B cell (primary cell): ENCODE measurements around the gene ZNF532. TPM values are rescaled to one million over a fixed set of nuclear protein-coding genes. Genes with fewer than 3 reads are reported as not detected.
A peak's percentile ranks its signal among the peaks of the same experiment; 100 is the strongest.

Experiments used
- ATAC-seq: fragments of 200-7000 bp; cut with Tn5 transposase; one replicate; pipeline ENCODE4 v1.10.0; 2021; ENCODE audit warnings: low read depth, mild to moderate bottlenecking, moderate number of reproducible peaks, moderate library complexity
- CTCF ChIA-PET: fragments of 350-600 bp; sonication (Branson Sonifier 250); formaldehyde crosslinking; loops from one replicate; lab custom pipeline; 2021; ENCODE audit warnings: antibody characterized with exemption, inconsistent platforms; lab: Charles Lee
- POLR2A ChIA-PET: fragments of 350-600 bp; sonication (Branson Sonifier 250); formaldehyde crosslinking; loops from one replicate; lab custom pipeline; 2021; ENCODE audit warnings: antibody characterized with exemption; lab: Charles Lee
- DNase-seq: peaks from one replicate; pipeline ENCODE4 v3.0.0; 2013
- H2AFZ ChIP-seq: 2 replicates; pipeline ENCODE4 v1.6.1; 2012; ENCODE audit warnings: mild to moderate bottlenecking, low read depth, low read length; ENCODE audit not compliant: insufficient read depth, poor library complexity, severe bottlenecking
- H3K27ac ChIP-seq, 2 donors: 1 replicate in 1 of 2; 2 replicates in 1 of 2; pipeline ENCODE4 v1.5.1; 2012 to 2013; ENCODE audit warnings: low read length in 2 of 2, mild to moderate bottlenecking in 2 of 2, moderate library complexity in 1 of 2
- H3K27me3 ChIP-seq, 4 experiments: fragments of 200-600 bp in 1 of 4; sonication (generic) in 1 of 4; replicated peaks in 1 of 4; 1 replicate in 2 of 4; 2 replicates in 2 of 4; pipeline versions ENCODE4 v1.6.1 to v1.7.0; 2013 to 2016; ENCODE audit warnings: low read length in 3 of 4, mild to moderate bottlenecking in 2 of 4, mixed read lengths in 1 of 4, moderate library complexity in 1 of 4; ENCODE audit not compliant: insufficient read depth in 4 of 4, control insufficient read depth in 3 of 4; ENCODE audit errors: control extremely low read depth in 1 of 4
- H3K36me3 ChIP-seq, 2 experiments: replicated peaks in 1 of 2; 1 replicate in 1 of 2; 2 replicates in 1 of 2; pipeline versions ENCODE4 v1.6.1 to v1.7.1; 2013; ENCODE audit warnings: low read length in 1 of 2; ENCODE audit not compliant: insufficient read depth in 2 of 2, control insufficient read depth in 1 of 2; ENCODE audit errors: control extremely low read depth in 1 of 2, extremely low read depth in 1 of 2
- H3K4me1 ChIP-seq, 2 donors: fragments of 200-600 bp in 1 of 2; sonication (generic) in 1 of 2; 1 replicate in 1 of 2; 2 replicates in 1 of 2; pipeline versions ENCODE4 v1.5.1 to v1.6.1; 2013 to 2017; ENCODE audit warnings: low read length in 2 of 2; ENCODE audit not compliant: control insufficient read depth in 2 of 2, insufficient read depth in 2 of 2
- H3K4me2 ChIP-seq: replicated peaks from 2 replicates; pipeline ENCODE3; 2012; ENCODE audit warnings: mild to moderate bottlenecking, low read depth, low read length; ENCODE audit not compliant: poor library complexity, severe bottlenecking
- H3K4me3 ChIP-seq, 5 experiments: fragments of 200-600 bp in 1 of 5; sonication (generic) in 1 of 5; 1 replicate in 3 of 5; 2 replicates in 2 of 5; pipeline versions ENCODE4 v1.5.1 to v1.7.0; 2011 to 2016; ENCODE audit warnings: low read length in 4 of 5, mild to moderate bottlenecking in 4 of 5, low read depth in 2 of 5, control low read depth in 1 of 5, moderate library complexity in 1 of 5; ENCODE audit not compliant: insufficient read depth in 1 of 5; ENCODE audit errors: control extremely low read depth in 1 of 5, extremely low read depth in 1 of 5
- H3K79me2 ChIP-seq: fragments of 200-600 bp; sonication (generic); one replicate; pipeline ENCODE4 v1.6.0; 2016; ENCODE audit warnings: low read length; ENCODE audit not compliant: control insufficient read depth, insufficient read depth
- H3K9ac ChIP-seq: fragments of 200-600 bp; sonication (generic); 2 replicates; pipeline ENCODE4 v1.6.1; 2017; ENCODE audit warnings: mild to moderate bottlenecking, low read length, moderate library complexity
- H3K9me3 ChIP-seq, 3 donors: one replicate each; pipeline versions ENCODE4 v1.6.1 to v1.7.1; 2013; ENCODE audit warnings: low read length in 2 of 3; ENCODE audit not compliant: control insufficient read depth in 2 of 3, insufficient read depth in 1 of 3; ENCODE audit errors: control extremely low read depth in 1 of 3
- H4K20me1 ChIP-seq: 2 replicates; pipeline ENCODE4 v1.6.0; 2012; ENCODE audit warnings: mild to moderate bottlenecking, low read length; ENCODE audit not compliant: insufficient read depth, control insufficient read depth, poor library complexity, severe bottlenecking
- H3K27ac Mint-ChIP-seq: one replicate; pipeline ENCODE4 v1.8.0; 2021; ENCODE audit warnings: mixed read lengths
- H3K27me3 Mint-ChIP-seq: one replicate; pipeline ENCODE4 v1.8.0; 2021; ENCODE audit warnings: mixed read lengths
- H3K4me1 Mint-ChIP-seq: one replicate; pipeline ENCODE4 v1.8.0; 2021; ENCODE audit warnings: mixed read lengths
- H3K4me3 Mint-ChIP-seq: one replicate; pipeline ENCODE4 v1.8.0; 2021; ENCODE audit warnings: mixed read lengths
- H3K9me3 Mint-ChIP-seq: one replicate; pipeline ENCODE4 v1.8.0; 2022; ENCODE audit warnings: mixed read lengths; ENCODE audit not compliant: insufficient read depth
- EZH2 ChIP-seq: IDR thresholded peaks from 2 replicates; pipeline ENCODE4 v1.6.1; 2012; ENCODE audit warnings: borderline replicate concordance, low read depth, mild to moderate bottlenecking, moderate library complexity, low read length; ENCODE audit not compliant: insufficient read depth, poor library complexity, severe bottlenecking
- WGBS: methylation state at CpG from one replicate; pipeline ENCODE4 v1.1.5; 2013; ENCODE audit warnings: missing lambda C conversion rate; ENCODE audit not compliant: insufficient coverage; 5-methylcytosine and 5-hydroxymethylcytosine counted together
- intact Hi-C: fragments of 100-400 bp; cut with micrococcal nuclease; formaldehyde crosslinking; loops from one replicate; pipeline ENCODE4 v1.10.0; 2022
- polyA plus RNA-seq: library from polyadenylated mRNA; depleted of rRNA; stranded (reverse); fragments of >200 nt; gene quantifications from 2 replicates; pipeline ENCODE4 v1.2.3, GENCODE V29; 2012
- total RNA-seq, 2 donors: library from RNA; stranded (reverse); fragments of 120-200 nt in 1 of 2; gene quantifications; 1 replicate in 1 of 2; 2 replicates in 1 of 2; pipeline versions ENCODE4 v1.2.3 to v1.2.4, GENCODE V29; 2013 to 2022
- TF ChIP-seq, protein P1 (sequence below): fragments of 200-600 bp; IDR thresholded peaks from one replicate; pipeline ENCODE4 v1.8.0; 2022; ENCODE audit warnings: antibody characterized with exemption, mild to moderate bottlenecking

The ZNF532 gene
- total and polyA plus RNA-seq, 2 donors (not counting 1 experiment from before 2014, with no cell fraction given), result 58.2 to 104 TPM

DNA sequence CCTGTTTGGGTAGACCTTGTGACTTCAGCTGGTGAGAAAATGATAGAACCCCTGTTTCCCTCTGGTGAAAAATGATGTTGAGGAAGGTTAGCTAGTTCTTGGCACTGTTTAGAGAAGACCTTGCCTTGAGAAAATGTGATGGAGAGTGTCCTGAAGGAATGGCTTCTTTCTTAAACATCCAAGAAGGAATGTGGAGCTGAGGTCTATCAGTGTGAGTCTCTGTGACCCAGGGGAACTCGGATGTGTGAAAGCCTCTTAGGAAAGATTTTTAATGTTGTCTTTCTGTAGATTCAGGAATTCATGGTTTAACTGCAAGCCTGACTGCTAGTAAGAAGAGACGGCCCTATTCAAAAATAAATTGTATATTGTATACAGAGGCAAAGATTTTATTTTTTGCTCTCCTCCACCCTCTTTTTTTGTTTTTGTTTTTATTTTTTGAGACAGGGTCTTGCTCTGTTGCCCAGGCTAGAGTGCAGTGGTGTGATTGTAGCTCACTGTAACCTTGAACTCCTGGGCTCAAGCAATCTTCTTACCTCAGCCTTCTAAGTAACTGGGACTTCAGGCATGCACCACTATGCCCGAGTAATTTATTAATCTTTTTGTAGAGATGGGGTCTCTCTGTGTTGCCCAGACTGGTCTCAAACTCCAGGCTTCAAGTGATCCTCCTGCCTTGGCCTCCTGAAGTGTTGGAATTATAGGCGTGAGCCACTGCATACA, 87.5 kb downstream of the ZNF532 start:
- intact Hi-C loops, result no loop called here
- H3K4me2 ChIP-seq, result no peak overlapping the region
- H3K27ac ChIP-seq, result no peak overlapping the region
- H3K4me1 ChIP-seq, result peaks cover 15 to 16% of the 10 kb centered on the region in 2 donors
- Mint-ChIP-seq H3K9me3 (no peaks in the 10 kb centered on the region), H3K27ac (peak overlapping the region; percentile 15), H3K27me3 (no peaks in the 10 kb centered on the region), H3K4me3 (no peak overlapping the region), H3K4me1 (peaks cover 22% of the 10 kb centered on the region)
- H3K36me3 ChIP-seq, result peaks cover 0 to 26% of the 10 kb centered on the region in 2 experiments
- no peak overlapping the region for H3K9ac ChIP-seq
- ATAC-seq (no peak), DNase-seq (no peak)
- no peak overlapping the region for H2AFZ ChIP-seq
- POLR2A ChIA-PET, result no interaction called here
- TF ChIP-seq EZH2, result no peak
- TF ChIP-seq, protein P1, sequence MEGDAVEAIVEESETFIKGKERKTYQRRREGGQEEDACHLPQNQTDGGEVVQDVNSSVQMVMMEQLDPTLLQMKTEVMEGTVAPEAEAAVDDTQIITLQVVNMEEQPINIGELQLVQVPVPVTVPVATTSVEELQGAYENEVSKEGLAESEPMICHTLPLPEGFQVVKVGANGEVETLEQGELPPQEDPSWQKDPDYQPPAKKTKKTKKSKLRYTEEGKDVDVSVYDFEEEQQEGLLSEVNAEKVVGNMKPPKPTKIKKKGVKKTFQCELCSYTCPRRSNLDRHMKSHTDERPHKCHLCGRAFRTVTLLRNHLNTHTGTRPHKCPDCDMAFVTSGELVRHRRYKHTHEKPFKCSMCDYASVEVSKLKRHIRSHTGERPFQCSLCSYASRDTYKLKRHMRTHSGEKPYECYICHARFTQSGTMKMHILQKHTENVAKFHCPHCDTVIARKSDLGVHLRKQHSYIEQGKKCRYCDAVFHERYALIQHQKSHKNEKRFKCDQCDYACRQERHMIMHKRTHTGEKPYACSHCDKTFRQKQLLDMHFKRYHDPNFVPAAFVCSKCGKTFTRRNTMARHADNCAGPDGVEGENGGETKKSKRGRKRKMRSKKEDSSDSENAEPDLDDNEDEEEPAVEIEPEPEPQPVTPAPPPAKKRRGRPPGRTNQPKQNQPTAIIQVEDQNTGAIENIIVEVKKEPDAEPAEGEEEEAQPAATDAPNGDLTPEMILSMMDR, result no peak
- H4K20me1 ChIP-seq, result no peaks in the 10 kb centered on the region
- no peak overlapping the region for H3K4me3 ChIP-seq
- no peaks in the 10 kb centered on the region for H3K9me3 ChIP-seq
- peaks cover 8% of the 10 kb centered on the region for H3K79me2 ChIP-seq
- WGBS, result 100% methylated on average over 1 of the region's 4 CpGs
- no peaks in the 10 kb centered on the region for H3K27me3 ChIP-seq
- CTCF ChIA-PET, result interaction anchor here (0.9 to 2.0 kb wide), 3 partner anchors 9 to 175 kb away, joined by 3 to 7 read pairs (median 4); no protein-coding TSS in a partner anchor

DNA sequence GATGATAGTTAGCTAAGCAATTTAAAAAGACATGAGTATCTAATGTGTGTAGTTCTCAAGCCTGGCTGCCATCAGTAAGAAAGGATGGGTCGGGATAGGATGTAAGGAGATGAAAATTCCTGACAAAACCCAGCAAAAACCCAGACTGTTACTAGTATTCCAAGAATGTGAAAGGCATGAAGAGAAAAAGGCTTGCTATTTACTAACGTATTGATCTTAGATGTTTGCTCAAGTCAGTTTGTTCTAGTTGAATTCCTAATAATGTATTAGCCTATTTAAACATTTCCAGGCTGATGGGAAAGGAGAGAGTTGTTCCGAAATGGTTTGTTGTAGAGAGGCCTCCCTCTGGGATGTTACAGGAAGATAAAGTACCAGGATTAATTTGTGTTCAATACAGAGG, 88.2 kb downstream of the ZNF532 start:
- ChIA-PET CTCF (interaction anchor here (2.0 kb wide), 1 partner anchor 104 kb away, joined by 4 read pairs; no protein-coding TSS in a partner anchor), POLR2A (interaction anchor here (0.8 kb wide), 1 partner anchor 29 kb away, joined by 3 read pairs; no protein-coding TSS in a partner anchor)
- Histone ChIP-seq H3K27ac (no peak overlapping the region), H3K9me3 (no peaks in the 10 kb centered on the region), H3K9ac (no peak overlapping the region), H3K36me3 (peaks cover 0 to 26% of the 10 kb centered on the region in 2 experiments), H3K27me3 (no peaks in the 10 kb centered on the region), H3K4me3 (no peak overlapping the region), H4K20me1 (no peaks in the 10 kb centered on the region), H3K4me2 (no peak overlapping the region), H2AFZ (no peak overlapping the region), H3K4me1 (peaks cover 9 to 12% of the 10 kb centered on the region in 2 donors), H3K79me2 (peaks cover 8% of the 10 kb centered on the region)
- DNase-seq, result no peak
- no peaks in the 10 kb centered on the region for H3K9me3 Mint-ChIP-seq
- H3K4me1 Mint-ChIP-seq, result peaks cover 17% of the 10 kb centered on the region
- TF ChIP-seq, protein P1, result no peak
- TF ChIP-seq EZH2, result no peak
- H3K27ac Mint-ChIP-seq, result no peak overlapping the region
- no CpG with 5 or more reads among the region's 3 CpGs for WGBS
- intact Hi-C loops, result no loop called here
- no peak for ATAC-seq
- H3K4me3 Mint-ChIP-seq, result no peak overlapping the region
- no peaks in the 10 kb centered on the region for H3K27me3 Mint-ChIP-seq
